Neural crest cell (in vitro differentiated cells): ENCODE results near the gene POLN. TPM values are rescaled to one million over a fixed set of nuclear protein-coding genes. Genes with fewer than 3 reads are reported as not detected.

Source experiments
- DNase-seq: peaks from one replicate; pipeline ENCODE4 v3.0.0; 2021; ENCODE audit warnings: low read depth, mixed read lengths, low spot score
- H3K27ac Mint-ChIP-seq: one replicate; pipeline ENCODE4 v1.8.0; 2021; ENCODE audit warnings: mild to moderate bottlenecking, mixed read lengths; ENCODE audit not compliant: unreplicated experiment
- H3K27me3 Mint-ChIP-seq: 2 replicates; pipeline ENCODE4 v1.8.0; 2021; ENCODE audit warnings: low read depth, mild to moderate bottlenecking, mixed read lengths
- H3K36me3 Mint-ChIP-seq: 2 replicates; pipeline ENCODE4 v1.8.0; 2021; ENCODE audit warnings: low read depth, mild to moderate bottlenecking, mixed read lengths
- H3K4me1 Mint-ChIP-seq: 2 replicates; pipeline ENCODE4 v1.8.0; 2021; ENCODE audit warnings: mixed read lengths
- H3K4me3 Mint-ChIP-seq: one replicate; pipeline ENCODE4 v1.8.0; 2021; ENCODE audit warnings: mild to moderate bottlenecking, mixed read lengths
- H3K9me3 Mint-ChIP-seq: 2 replicates; pipeline ENCODE4 v1.8.0; 2021; ENCODE audit warnings: mixed read lengths
- CTCF ChIP-seq: fragments of 200-600 bp; sonication (generic); conservative IDR thresholded peaks from 2 replicates; pipeline ENCODE4 v1.5.0; 2021; ENCODE audit warnings: antibody characterized with exemption, mild to moderate bottlenecking
- total RNA-seq: library from RNA; stranded (reverse); gene quantifications from 2 replicates; pipeline ENCODE4 v1.2.1, GENCODE V29; 2021

Gene POLN
- total RNA-seq, 1 donor from 2014 or later: 5.6 TPM

- DNase-seq: no peak
- Mint-ChIP-seq H3K36me3 (peaks cover 7% of the 10 kb centered on the region), H3K27me3 (peaks cover 51% of the 10 kb centered on the region), H3K9me3 (peaks cover 11% of the 10 kb centered on the region), H3K4me1 (peaks cover 12% of the 10 kb centered on the region), H3K4me3 (no peak overlapping the region), H3K27ac (no peak overlapping the region)
- no peak for TF ChIP-seq CTCF
Observed at GRCh38 chr4:2024683-2025082, 217.2 kb downstream of the POLN start.

Other genes with a start within 250 kb of the POLN start
- 54.3 and 55.2 TPM in 2 replicates for gene NELFA, start 233.1 kb downstream of the POLN start, total RNA-seq
- gene NAT8L, start 182.8 kb downstream of the POLN start, total RNA-seq: 18.8 and 19.5 TPM in 2 replicates
- gene HAUS3, start within 50 bp of the POLN start, total RNA-seq: 26.1 and 26.9 TPM in 2 replicates
- gene MXD4, start 20.0 kb upstream of the POLN start, total RNA-seq: 47.1 and 54.3 TPM in 2 replicates
- 1.2 and 1.4 TPM in 2 replicates for gene ZFYVE28, start 176.5 kb upstream of the POLN start, total RNA-seq
- not detected in 2 replicates for gene CFAP99, start 176.8 kb upstream of the POLN start, total RNA-seq
- gene RNF4, start 227.0 kb upstream of the POLN start, total RNA-seq: 74.2 and 76.4 TPM in 2 replicates